B cell (primary cell): ENCODE data around the gene XPO5. TPM values are rescaled to one million over a fixed set of nuclear protein-coding genes. Genes with fewer than 3 reads are reported as not detected.
"Not testable (repeated sequence)": the region's sequence is repeated elsewhere in the genome, so short reads cannot be mapped to it uniquely, and the experiment has no call there.

ENCODE experiments used
- ATAC-seq: fragments of 200-7000 bp; cut with Tn5 transposase; one replicate; pipeline ENCODE4 v1.10.0; 2021; ENCODE audit warnings: low read depth, mild to moderate bottlenecking, moderate number of reproducible peaks, moderate library complexity
- CTCF ChIA-PET: fragments of 350-600 bp; sonication (Branson Sonifier 250); formaldehyde crosslinking; loops from one replicate; lab custom pipeline; 2021; ENCODE audit warnings: antibody characterized with exemption, inconsistent platforms; lab: Charles Lee
- POLR2A ChIA-PET: fragments of 350-600 bp; sonication (Branson Sonifier 250); formaldehyde crosslinking; loops from one replicate; lab custom pipeline; 2021; ENCODE audit warnings: antibody characterized with exemption; lab: Charles Lee
- DNase-seq: peaks from one replicate; pipeline ENCODE4 v3.0.0; 2013
- H2AFZ ChIP-seq: 2 replicates; pipeline ENCODE4 v1.6.1; 2012; ENCODE audit warnings: mild to moderate bottlenecking, low read depth, low read length; ENCODE audit not compliant: insufficient read depth, poor library complexity, severe bottlenecking
- H3K27ac ChIP-seq, 2 donors: 1 replicate in 1 of 2; 2 replicates in 1 of 2; pipeline ENCODE4 v1.5.1; 2012 to 2013; ENCODE audit warnings: low read length in 2 of 2, mild to moderate bottlenecking in 2 of 2, moderate library complexity in 1 of 2
- H3K27me3 ChIP-seq, 4 experiments: fragments of 200-600 bp in 1 of 4; sonication (generic) in 1 of 4; replicated peaks in 1 of 4; 1 replicate in 2 of 4; 2 replicates in 2 of 4; pipeline versions ENCODE4 v1.6.1 to v1.7.0; 2013 to 2016; ENCODE audit warnings: low read length in 3 of 4, mild to moderate bottlenecking in 2 of 4, mixed read lengths in 1 of 4, moderate library complexity in 1 of 4; ENCODE audit not compliant: insufficient read depth in 4 of 4, control insufficient read depth in 3 of 4; ENCODE audit errors: control extremely low read depth in 1 of 4
- H3K36me3 ChIP-seq, 2 experiments: replicated peaks in 1 of 2; 1 replicate in 1 of 2; 2 replicates in 1 of 2; pipeline versions ENCODE4 v1.6.1 to v1.7.1; 2013; ENCODE audit warnings: low read length in 1 of 2; ENCODE audit not compliant: insufficient read depth in 2 of 2, control insufficient read depth in 1 of 2; ENCODE audit errors: control extremely low read depth in 1 of 2, extremely low read depth in 1 of 2
- H3K4me1 ChIP-seq, 2 donors: fragments of 200-600 bp in 1 of 2; sonication (generic) in 1 of 2; 1 replicate in 1 of 2; 2 replicates in 1 of 2; pipeline versions ENCODE4 v1.5.1 to v1.6.1; 2013 to 2017; ENCODE audit warnings: low read length in 2 of 2; ENCODE audit not compliant: control insufficient read depth in 2 of 2, insufficient read depth in 2 of 2
- H3K4me2 ChIP-seq: replicated peaks from 2 replicates; pipeline ENCODE3; 2012; ENCODE audit warnings: mild to moderate bottlenecking, low read depth, low read length; ENCODE audit not compliant: poor library complexity, severe bottlenecking
- H3K4me3 ChIP-seq, 5 experiments: fragments of 200-600 bp in 1 of 5; sonication (generic) in 1 of 5; 1 replicate in 3 of 5; 2 replicates in 2 of 5; pipeline versions ENCODE4 v1.5.1 to v1.7.0; 2011 to 2016; ENCODE audit warnings: low read length in 4 of 5, mild to moderate bottlenecking in 4 of 5, low read depth in 2 of 5, control low read depth in 1 of 5, moderate library complexity in 1 of 5; ENCODE audit not compliant: insufficient read depth in 1 of 5; ENCODE audit errors: control extremely low read depth in 1 of 5, extremely low read depth in 1 of 5
- H3K79me2 ChIP-seq: fragments of 200-600 bp; sonication (generic); one replicate; pipeline ENCODE4 v1.6.0; 2016; ENCODE audit warnings: low read length; ENCODE audit not compliant: control insufficient read depth, insufficient read depth
- H3K9ac ChIP-seq: fragments of 200-600 bp; sonication (generic); 2 replicates; pipeline ENCODE4 v1.6.1; 2017; ENCODE audit warnings: mild to moderate bottlenecking, low read length, moderate library complexity
- H3K9me3 ChIP-seq, 3 donors: one replicate each; pipeline versions ENCODE4 v1.6.1 to v1.7.1; 2013; ENCODE audit warnings: low read length in 2 of 3; ENCODE audit not compliant: control insufficient read depth in 2 of 3, insufficient read depth in 1 of 3; ENCODE audit errors: control extremely low read depth in 1 of 3
- H4K20me1 ChIP-seq: 2 replicates; pipeline ENCODE4 v1.6.0; 2012; ENCODE audit warnings: mild to moderate bottlenecking, low read length; ENCODE audit not compliant: insufficient read depth, control insufficient read depth, poor library complexity, severe bottlenecking
- H3K27ac Mint-ChIP-seq: one replicate; pipeline ENCODE4 v1.8.0; 2021; ENCODE audit warnings: mixed read lengths
- H3K27me3 Mint-ChIP-seq: one replicate; pipeline ENCODE4 v1.8.0; 2021; ENCODE audit warnings: mixed read lengths
- H3K4me1 Mint-ChIP-seq: one replicate; pipeline ENCODE4 v1.8.0; 2021; ENCODE audit warnings: mixed read lengths
- H3K4me3 Mint-ChIP-seq: one replicate; pipeline ENCODE4 v1.8.0; 2021; ENCODE audit warnings: mixed read lengths
- H3K9me3 Mint-ChIP-seq: one replicate; pipeline ENCODE4 v1.8.0; 2022; ENCODE audit warnings: mixed read lengths; ENCODE audit not compliant: insufficient read depth
- EZH2 ChIP-seq: IDR thresholded peaks from 2 replicates; pipeline ENCODE4 v1.6.1; 2012; ENCODE audit warnings: borderline replicate concordance, low read depth, mild to moderate bottlenecking, moderate library complexity, low read length; ENCODE audit not compliant: insufficient read depth, poor library complexity, severe bottlenecking
- WGBS: methylation state at CpG from one replicate; pipeline ENCODE4 v1.1.5; 2013; ENCODE audit warnings: missing lambda C conversion rate; ENCODE audit not compliant: insufficient coverage; 5-methylcytosine and 5-hydroxymethylcytosine counted together
- intact Hi-C: fragments of 100-400 bp; cut with micrococcal nuclease; formaldehyde crosslinking; loops from one replicate; pipeline ENCODE4 v1.10.0; 2022
- polyA plus RNA-seq: library from polyadenylated mRNA; depleted of rRNA; stranded (reverse); fragments of >200 nt; gene quantifications from 2 replicates; pipeline ENCODE4 v1.2.3, GENCODE V29; 2012
- total RNA-seq, 2 donors: library from RNA; stranded (reverse); fragments of 120-200 nt in 1 of 2; gene quantifications; 1 replicate in 1 of 2; 2 replicates in 1 of 2; pipeline versions ENCODE4 v1.2.3 to v1.2.4, GENCODE V29; 2013 to 2022
- TF ChIP-seq, protein P1 (sequence below): fragments of 200-600 bp; IDR thresholded peaks from one replicate; pipeline ENCODE4 v1.8.0; 2022; ENCODE audit warnings: antibody characterized with exemption, mild to moderate bottlenecking

XPO5 gene
- total and polyA plus RNA-seq, 2 donors (not counting 1 experiment from before 2014, with no cell fraction given), result 14.4 to 45.7 TPM

DNA sequence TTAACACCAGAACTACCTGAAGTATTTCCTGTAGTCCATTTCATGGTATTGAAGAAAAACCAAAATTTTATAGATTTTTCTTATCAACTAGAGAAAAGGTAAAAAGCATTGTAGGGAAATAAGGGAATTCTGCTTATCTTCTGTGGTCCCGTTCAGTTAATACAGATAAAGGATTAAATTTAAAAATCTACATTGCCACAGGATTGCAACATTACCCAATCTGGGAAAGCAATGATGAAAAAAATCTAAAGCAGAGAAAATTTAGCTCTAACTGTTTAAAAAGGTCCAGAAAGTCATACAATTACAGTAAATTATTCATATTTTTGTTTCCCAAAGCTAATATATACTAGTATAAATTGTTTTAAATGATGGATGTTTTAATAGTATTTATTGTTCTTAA lies 18.1 kb upstream of the XPO5 start:
- Mint-ChIP-seq H3K27me3 (no peaks in the 10 kb centered on the region), H3K4me1 (no peaks in the 10 kb centered on the region), H3K9me3 (no peaks in the 10 kb centered on the region), H3K27ac (no peak overlapping the region), H3K4me3 (no peak overlapping the region)
- H3K27ac ChIP-seq, result no peak overlapping the region
- no peaks in the 10 kb centered on the region for H3K4me1 ChIP-seq
- intact Hi-C loops, result no loop called here
- no peak overlapping the region for H2AFZ ChIP-seq
- ChIA-PET CTCF (interaction anchor here (1.5 kb wide), 1 partner anchor 14 kb away, joined by 3 read pairs; no protein-coding TSS in a partner anchor), POLR2A (interaction anchor here (0.6 kb wide), 1 partner anchor 11 kb away, joined by 8 read pairs; no protein-coding TSS in a partner anchor)
- no peak for DNase-seq
- no peak overlapping the region for H3K4me2 ChIP-seq
- H3K36me3 ChIP-seq, result peaks cover 7 to 44% of the 10 kb centered on the region in 2 experiments
- peaks cover 4% of the 10 kb centered on the region for H4K20me1 ChIP-seq
- TF ChIP-seq, protein P1, sequence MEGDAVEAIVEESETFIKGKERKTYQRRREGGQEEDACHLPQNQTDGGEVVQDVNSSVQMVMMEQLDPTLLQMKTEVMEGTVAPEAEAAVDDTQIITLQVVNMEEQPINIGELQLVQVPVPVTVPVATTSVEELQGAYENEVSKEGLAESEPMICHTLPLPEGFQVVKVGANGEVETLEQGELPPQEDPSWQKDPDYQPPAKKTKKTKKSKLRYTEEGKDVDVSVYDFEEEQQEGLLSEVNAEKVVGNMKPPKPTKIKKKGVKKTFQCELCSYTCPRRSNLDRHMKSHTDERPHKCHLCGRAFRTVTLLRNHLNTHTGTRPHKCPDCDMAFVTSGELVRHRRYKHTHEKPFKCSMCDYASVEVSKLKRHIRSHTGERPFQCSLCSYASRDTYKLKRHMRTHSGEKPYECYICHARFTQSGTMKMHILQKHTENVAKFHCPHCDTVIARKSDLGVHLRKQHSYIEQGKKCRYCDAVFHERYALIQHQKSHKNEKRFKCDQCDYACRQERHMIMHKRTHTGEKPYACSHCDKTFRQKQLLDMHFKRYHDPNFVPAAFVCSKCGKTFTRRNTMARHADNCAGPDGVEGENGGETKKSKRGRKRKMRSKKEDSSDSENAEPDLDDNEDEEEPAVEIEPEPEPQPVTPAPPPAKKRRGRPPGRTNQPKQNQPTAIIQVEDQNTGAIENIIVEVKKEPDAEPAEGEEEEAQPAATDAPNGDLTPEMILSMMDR, result no peak
- TF ChIP-seq EZH2, result no peak
- no peak overlapping the region for H3K9ac ChIP-seq
- no peaks in the 10 kb centered on the region for H3K9me3 ChIP-seq
- no CpG with 5 or more reads among the region's 1 CpG for WGBS
- no peaks in the 10 kb centered on the region for H3K27me3 ChIP-seq
- H3K4me3 ChIP-seq, result no peak overlapping the region
- no peak for ATAC-seq
- peaks cover 54% of the 10 kb centered on the region for H3K79me2 ChIP-seq

DNA sequence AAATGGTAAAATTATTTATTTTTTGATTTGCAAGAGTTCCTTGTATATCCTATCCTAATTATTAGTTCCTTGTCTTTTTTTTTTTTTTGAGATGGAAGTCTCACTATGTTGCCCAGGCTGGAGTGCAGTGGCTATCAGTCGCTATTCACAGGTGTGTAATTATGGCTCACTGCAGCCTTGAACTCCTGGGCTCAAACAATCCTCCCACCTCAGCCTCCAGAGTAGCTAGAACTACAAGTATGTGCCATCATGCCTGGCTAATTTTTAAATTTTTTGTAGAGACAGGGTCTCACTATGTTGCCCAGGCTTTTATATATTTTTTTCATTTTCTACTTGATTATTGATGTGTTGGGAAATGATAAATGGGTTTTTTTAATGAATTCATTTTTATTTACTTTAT lies 13.7 kb upstream of the XPO5 start:
- H3K9me3 Mint-ChIP-seq, DNase-seq, H3K9me3 ChIP-seq, H3K27ac Mint-ChIP-seq, H3K4me1 ChIP-seq, H3K4me3 Mint-ChIP-seq, H4K20me1 ChIP-seq, H3K4me1 Mint-ChIP-seq, H3K4me3 ChIP-seq, ATAC-seq, H3K27ac ChIP-seq, H3K4me2 ChIP-seq, CTCF ChIA-PET, H3K27me3 ChIP-seq, H3K9ac ChIP-seq, H2AFZ ChIP-seq, intact Hi-C loops, POLR2A ChIA-PET, H3K27me3 Mint-ChIP-seq: not testable (repeated sequence)
- no CpG with 5 or more reads among the region's 1 CpG for WGBS
- Histone ChIP-seq H3K36me3 (peaks cover 15 to 65% of the 10 kb centered on the region in 2 experiments), H3K79me2 (peaks cover 62% of the 10 kb centered on the region)
